ENCODE results near the gene PHPT1. TPM values are rescaled to one million over a fixed set of nuclear protein-coding genes. Genes with fewer than 3 reads are reported as not detected.

PHPT1 gene
- total and polyA plus RNA-seq, 2 of the 13 experiments (the other 11 are each of a cell fraction or from before 2014, with no cell fraction given) = 189 to 192 TPM

GRCh38 chr9:136882109-136882946, 33.1 kb downstream of the PHPT1 start (continued):
- TF ChIP-seq ZBTB8A (CRISPR knock-in tag; IDR thresholded peaks at IDR 0.05; ENCODE audit: borderline replicate concordance, low read depth) (no peak), NFE2L2 (IDR thresholded peaks at IDR 0.05; ENCODE audit: low read length) (no peak), LCORL (IDR thresholded peaks at IDR 0.05) (no peak; the same call in 1 of the 2 replicates), LCORL (CRISPR knock-in tag; IDR thresholded peaks at IDR 0.05) (peak; percentile 88), GLMP (CRISPR knock-in tag; IDR thresholded peaks at IDR 0.05; ENCODE audit: borderline replicate concordance) (no peak), ZEB1 (IDR thresholded peaks at IDR 0.05; ENCODE audit: insufficient replicate concordance, low read depth) (peak; percentile 80), TAF1 (CRISPR knock-in tag; IDR thresholded peaks at IDR 0.05) (peak; percentile 52), ZBTB4 (CRISPR knock-in tag; IDR thresholded peaks at IDR 0.05; ENCODE audit: borderline replicate concordance) (0 out of 2 replicates have a peak, but pooled peaks have one; percentile 29), ATF5 (CRISPR knock-in tag; IDR thresholded peaks at IDR 0.05; ENCODE audit: low read depth) (peak; percentile 45; the same call in 1 of the 2 replicates), MIXL1 (CRISPR knock-in tag; IDR thresholded peaks at IDR 0.05) (peak; percentile 90), PBX2 (CRISPR knock-in tag; IDR thresholded peaks at IDR 0.05) (no peak), TP53 (CRISPR knock-in tag; conservative IDR thresholded peaks at IDR 0.05) (no peak), ELF4 (CRISPR knock-in tag; IDR thresholded peaks at IDR 0.05; ENCODE audit: borderline replicate concordance) (no peak), ZBTB14 (CRISPR knock-in tag; IDR thresholded peaks at IDR 0.05) (no peak), STAG1 (CRISPR knock-in tag; IDR thresholded peaks at IDR 0.05) (no peak), PHF20 (CRISPR knock-in tag; IDR thresholded peaks at IDR 0.05) (no peak), KLF9 (CRISPR knock-in tag; IDR thresholded peaks at IDR 0.05; ENCODE audit: low read depth) (0 out of 2 replicates have a peak, but pooled peaks have one; percentile 28)

Data from HepG2 (cell line).